Hematopoietic multipotent progenitor cell treated with erythropoietin and hydrocortisone succinate and interleukin-3 and kit ligand, for 6 days (in vitro differentiated cells): ENCODE measurements around the gene WDFY3.

Source experiments
- DNase-seq: peaks from one replicate; pipeline ENCODE4 v3.0.0-alpha.2; 2015

The WDFY3 gene

GRCh38 chr4:84952004-84952403, 14.5 kb downstream of the WDFY3 start:
- no peak for DNase-seq

GRCh38 chr4:84948056-84948455, 18.4 kb downstream of the WDFY3 start:
- no peak for DNase-seq

GRCh38 chr4:84944947-84945346, 21.5 kb downstream of the WDFY3 start:
- DNase-seq, result no peak

- DNase-seq, result no peak
Observed at GRCh38 chr4:84940960-84941359, 25.5 kb downstream of the WDFY3 start.

GRCh38 chr4:84939113-84939512, 27.4 kb downstream of the WDFY3 start:
- DNase-seq, result no peak

GRCh38 chr4:84938316-84938715, 28.2 kb downstream of the WDFY3 start:
- no peak for DNase-seq

- no peak for DNase-seq
Observed at GRCh38 chr4:84937381-84937977, 29.0 kb downstream of the WDFY3 start.

- DNase-seq, result no peak
Observed at GRCh38 chr4:84936123-84936522, 30.4 kb downstream of the WDFY3 start.

GRCh38 chr4:84932462-84932861, 34.0 kb downstream of the WDFY3 start:
- DNase-seq, result no peak

GRCh38 chr4:84931961-84932360, 34.5 kb downstream of the WDFY3 start:
- no peak for DNase-seq

GRCh38 chr4:84931274-84931673, 35.2 kb downstream of the WDFY3 start:
- DNase-seq, result no peak

GRCh38 chr4:84928089-84928488, 38.4 kb downstream of the WDFY3 start:
- no peak for DNase-seq

GRCh38 chr4:84927428-84927827, 39.1 kb downstream of the WDFY3 start:
- no peak for DNase-seq

GRCh38 chr4:84925558-84925957, 40.9 kb downstream of the WDFY3 start:
- no peak for DNase-seq

GRCh38 chr4:84924434-84924833, 42.1 kb downstream of the WDFY3 start:
- DNase-seq, result no peak

GRCh38 chr4:84920617-84921016, 45.9 kb downstream of the WDFY3 start:
- no peak for DNase-seq

- no peak for DNase-seq
Observed at GRCh38 chr4:84917869-84918600, 48.5 kb downstream of the WDFY3 start.

- no peak for DNase-seq
Observed at GRCh38 chr4:84917086-84917821, 49.2 kb downstream of the WDFY3 start.

- DNase-seq, result no peak
Observed at GRCh38 chr4:84916227-84916626, 50.3 kb downstream of the WDFY3 start.

- no peak for DNase-seq
Observed at GRCh38 chr4:84915396-84915780, 51.1 kb downstream of the WDFY3 start.

GRCh38 chr4:84914686-84915395, 51.6 kb downstream of the WDFY3 start:
- DNase-seq, result no peak

- DNase-seq, result no peak
Observed at GRCh38 chr4:84913176-84913575, 53.3 kb downstream of the WDFY3 start.

- no peak for DNase-seq
Observed at GRCh38 chr4:84912741-84913140, 53.7 kb downstream of the WDFY3 start.

GRCh38 chr4:84908876-84909275, 57.6 kb downstream of the WDFY3 start:
- DNase-seq, result no peak
